ENCODE measurements around the gene KCNH2. TPM values are rescaled to one million over a fixed set of nuclear protein-coding genes. Genes with fewer than 3 reads are reported as not detected.

KCNH2 gene
- total and polyA plus RNA-seq, 4 donors: 0.23 to 2.4 (median 0.64) TPM

DNA sequence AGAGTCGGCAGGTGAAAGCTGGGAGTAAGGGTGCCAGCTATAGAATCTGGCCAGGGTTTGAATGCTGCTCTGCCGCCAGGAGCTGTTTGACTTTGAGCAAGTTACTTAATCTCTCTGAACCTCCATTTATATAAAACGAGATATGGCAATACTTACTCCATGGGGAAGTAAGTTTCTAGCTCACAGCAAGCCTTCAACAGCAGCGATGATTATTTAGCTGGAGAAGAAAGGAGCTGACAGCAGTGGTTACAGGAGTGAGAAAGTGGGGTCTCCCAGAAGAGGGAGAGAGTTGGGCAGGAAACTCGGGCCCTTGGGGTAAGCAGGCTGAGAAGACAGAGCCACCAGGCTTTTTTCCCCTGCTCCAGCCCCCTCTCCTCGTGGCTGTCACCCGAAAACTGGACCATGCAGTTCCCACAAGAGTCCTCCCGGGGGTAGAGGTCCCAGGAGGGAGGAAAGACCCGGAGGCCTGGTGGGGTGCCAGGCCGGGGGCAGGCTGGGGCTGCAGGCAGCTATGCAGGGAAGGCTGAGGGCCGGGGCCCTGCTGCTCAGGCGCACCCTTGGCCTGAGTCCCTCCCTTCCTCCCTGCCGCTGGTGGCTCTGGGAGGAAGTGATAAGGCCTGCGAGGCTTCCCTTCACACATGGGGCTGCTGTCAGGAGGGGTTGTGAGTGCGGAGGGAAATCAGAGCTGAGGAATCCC lies 16.2 kb upstream of the KCNH2 start:
- peaks cover 0 to 2% of the 10 kb centered on the region in 2 donors for H3K27me3 ChIP-seq (ENCODE audit: control insufficient read depth in 1 of 2, insufficient read depth in 2 of 2, low read length in 1 of 2)
- intact Hi-C loops (cut with DNase I): no loop called here
- H3K27ac ChIP-seq (ENCODE audit: low read depth in 1 of 2, low read length in 2 of 2): no peak overlapping the region
- H3K4me1 ChIP-seq (ENCODE audit: control insufficient read depth in 1 of 2, insufficient read depth in 2 of 2, low read length in 2 of 2): no peaks in the 10 kb centered on the region
- no peak for DNase-seq
- H3K4me3 ChIP-seq (ENCODE audit: low read length in 2 of 2): no peak overlapping the region
- peaks cover 6% of the 10 kb centered on the region for H3K9me3 ChIP-seq (ENCODE audit: control insufficient read depth, low read length)
- peak; percentile 45 for ATAC-seq (ENCODE audit: low FRiP score)
- 50 to 54% methylated on average over 15 of the region's 15 CpGs for WGBS, 2 donors
- no peaks in the 10 kb centered on the region for H3K36me3 ChIP-seq (ENCODE audit: control insufficient read depth in 1 of 2, insufficient read depth in 2 of 2, low read length in 1 of 2)

DNA sequence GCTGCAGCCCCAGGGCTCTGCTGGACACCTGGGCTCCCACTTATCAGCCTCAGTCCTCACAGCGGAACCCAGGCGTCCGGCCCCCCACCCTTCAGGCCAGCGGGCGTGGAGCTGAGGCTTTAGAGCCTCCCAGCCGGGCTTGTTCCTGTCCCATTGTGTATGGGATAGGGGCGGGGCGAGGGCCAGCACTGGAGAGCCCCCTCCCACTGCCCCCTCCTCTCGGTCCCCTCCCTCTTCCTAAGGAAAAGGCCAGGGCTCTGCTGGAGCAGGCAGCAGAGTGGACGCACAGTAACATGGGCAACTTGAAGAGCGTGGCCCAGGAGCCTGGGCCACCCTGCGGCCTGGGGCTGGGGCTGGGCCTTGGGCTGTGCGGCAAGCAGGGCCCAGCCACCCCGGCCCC lies 15.4 kb upstream of the KCNH2 start:
- no peaks in the 10 kb centered on the region for H3K36me3 ChIP-seq (ENCODE audit: control insufficient read depth in 1 of 2, insufficient read depth in 2 of 2, low read length in 1 of 2)
- no peak overlapping the region for H3K4me3 ChIP-seq (ENCODE audit: low read length in 2 of 2)
- H3K27ac ChIP-seq (ENCODE audit: low read depth in 1 of 2, low read length in 2 of 2): no peak overlapping the region
- intact Hi-C loops (cut with DNase I): no loop called here
- peak in 1 of 2 donors; percentile 79 for DNase-seq
- H3K27me3 ChIP-seq (ENCODE audit: control insufficient read depth in 1 of 2, insufficient read depth in 2 of 2, low read length in 1 of 2): peaks cover 0 to 2% of the 10 kb centered on the region in 2 donors
- peaks cover 7% of the 10 kb centered on the region for H3K9me3 ChIP-seq (ENCODE audit: control insufficient read depth, low read length)
- ATAC-seq (ENCODE audit: low FRiP score): peak; percentile 71
- 94% methylated on average over 14 of the region's 14 CpGs for WGBS, 2 donors
- H3K4me1 ChIP-seq (ENCODE audit: control insufficient read depth in 1 of 2, insufficient read depth in 2 of 2, low read length in 2 of 2): no peaks in the 10 kb centered on the region

DNA sequence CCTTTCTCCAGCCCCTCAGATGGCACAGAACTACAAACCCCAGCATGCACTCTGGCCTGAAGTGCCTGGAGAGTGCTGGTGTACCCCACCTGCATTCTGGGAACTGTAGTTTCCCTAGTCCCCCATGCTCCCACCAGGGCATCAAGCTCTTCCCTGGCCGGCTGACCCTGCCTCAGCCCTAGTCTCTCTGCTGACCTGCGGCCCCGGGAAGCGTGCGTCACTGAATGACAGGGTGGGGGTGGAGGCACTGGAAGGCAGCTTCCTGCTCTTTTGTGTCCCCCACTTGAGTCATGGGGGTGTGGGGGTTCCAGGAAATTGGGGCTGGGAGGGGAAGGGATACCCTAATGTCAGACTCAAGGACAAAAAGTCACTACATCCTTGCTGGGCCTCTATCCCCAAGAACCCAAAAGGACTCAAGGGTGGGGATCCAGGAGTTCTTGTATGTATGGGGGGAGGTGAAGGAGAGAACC lies 14.7 kb upstream of the KCNH2 start:
- Histone ChIP-seq H3K27ac (ENCODE audit: low read depth in 1 of 2, low read length in 2 of 2) (no peak overlapping the region), H3K4me3 (ENCODE audit: low read length in 2 of 2) (no peak overlapping the region), H3K27me3 (ENCODE audit: control insufficient read depth in 1 of 2, insufficient read depth in 2 of 2, low read length in 1 of 2) (peaks cover 0 to 6% of the 10 kb centered on the region in 2 donors), H3K9me3 (ENCODE audit: control insufficient read depth, low read length) (peaks cover 7% of the 10 kb centered on the region), H3K36me3 (ENCODE audit: control insufficient read depth in 1 of 2, insufficient read depth in 2 of 2, low read length in 1 of 2) (no peaks in the 10 kb centered on the region), H3K4me1 (ENCODE audit: control insufficient read depth in 1 of 2, insufficient read depth in 2 of 2, low read length in 2 of 2) (no peaks in the 10 kb centered on the region)
- ATAC-seq (ENCODE audit: low FRiP score) (peak; percentile 28), DNase-seq (peak in 1 of 2 donors; percentile 79)
- intact Hi-C loops (cut with DNase I): no loop called here
- 43 to 45% methylated on average over 5 of the region's 5 CpGs for WGBS, 2 donors

DNA sequence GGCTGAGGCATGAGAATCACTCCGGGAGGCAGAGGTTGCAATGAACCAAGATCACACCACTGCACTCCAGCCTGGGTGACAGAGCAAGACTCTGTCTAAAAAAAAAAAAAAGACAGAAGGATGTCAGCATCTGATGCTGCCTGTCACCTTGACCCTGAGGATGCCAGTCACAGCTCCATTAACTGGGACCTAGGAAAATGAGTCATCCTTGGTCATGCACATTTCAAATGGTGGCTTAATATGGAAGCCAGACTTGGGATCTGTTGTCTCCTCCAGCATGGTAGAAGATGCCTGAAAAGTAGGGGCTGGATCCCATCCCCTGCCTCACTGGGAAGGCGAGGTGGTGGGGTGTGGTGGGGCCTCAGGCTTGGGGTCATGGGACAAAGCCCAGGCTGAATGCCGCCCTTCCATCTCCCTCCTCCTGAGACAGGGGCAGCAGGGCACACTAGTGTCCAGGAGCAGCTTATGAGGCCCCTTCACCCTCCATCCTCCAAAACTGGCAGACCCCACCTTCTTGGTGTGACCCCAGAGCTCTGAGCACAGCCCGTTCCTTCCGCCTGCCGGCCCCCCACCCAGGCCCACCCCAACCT lies 14.0 kb upstream of the KCNH2 start:
- ATAC-seq (ENCODE audit: low FRiP score): no peak

DNA sequence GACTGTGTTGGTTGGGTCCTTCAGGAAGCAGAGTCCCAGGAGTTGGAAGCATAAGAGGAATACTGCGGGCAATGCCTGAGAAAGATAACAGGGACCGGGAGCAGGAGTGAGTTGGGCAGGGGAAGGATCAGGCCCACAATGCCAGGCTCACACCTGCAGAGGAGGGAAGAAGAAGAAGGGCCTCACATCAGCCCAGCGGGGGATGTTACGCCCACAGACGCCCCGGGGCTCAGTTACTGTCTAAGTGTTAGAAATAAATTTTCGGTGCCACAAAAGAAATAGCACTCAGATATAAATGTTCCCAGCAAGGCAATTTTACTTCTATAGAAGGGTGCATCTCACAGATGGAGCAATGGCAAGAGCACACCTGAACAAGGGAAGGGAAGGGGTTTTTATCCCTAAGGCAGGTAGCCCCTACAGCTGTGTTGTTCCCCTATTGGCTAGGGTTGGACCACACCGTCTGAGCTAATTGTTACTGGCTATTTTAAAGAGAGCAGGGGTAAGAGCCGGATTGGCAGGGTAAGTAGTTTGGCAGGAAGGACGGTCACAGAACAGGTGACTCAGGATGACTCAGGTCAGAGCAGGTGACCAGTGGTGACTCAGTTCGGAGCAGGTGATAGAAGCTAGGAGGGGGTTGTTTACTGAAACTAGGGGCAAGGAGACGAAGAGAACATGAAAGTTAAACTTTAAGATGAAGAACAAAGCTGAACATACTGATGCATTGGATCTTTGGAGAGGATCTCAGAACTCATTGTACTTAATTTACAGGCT lies 12.5 kb upstream of the KCNH2 start, which contains the start of gene NOS3:
TSS of gene NOS3 (plus strand) at position 602 of the 771 bp plus-strand sequence. CDS start 2,787 bp downstream, outside the sequence.
- Histone ChIP-seq H3K4me3 (ENCODE audit: low read length in 2 of 2) (no peak within 1 kb of the TSS), H3K36me3 (ENCODE audit: control insufficient read depth in 1 of 2, insufficient read depth in 2 of 2, low read length in 1 of 2) (no peaks in the 10 kb centered on the region), H3K27ac (ENCODE audit: low read depth in 1 of 2, low read length in 2 of 2) (no peak within 1 kb of the TSS), H3K9me3 (ENCODE audit: control insufficient read depth, low read length) (peaks cover 7% of the 10 kb centered on the region), H3K4me1 (ENCODE audit: control insufficient read depth in 1 of 2, insufficient read depth in 2 of 2, low read length in 2 of 2) (no peaks in the 10 kb centered on the region), H3K27me3 (ENCODE audit: control insufficient read depth in 1 of 2, insufficient read depth in 2 of 2, low read length in 1 of 2) (peaks cover 0 to 6% of the 10 kb centered on the region in 2 donors)
- ATAC-seq (ENCODE audit: low FRiP score): no peak
- WGBS, 2 donors: 93% methylated on average over 12 of the region's 12 CpGs
- intact Hi-C loops (cut with DNase I): no loop called here
- DNase-seq: no peak

More for the DNA sequence above, 14.0 kb upstream of the KCNH2 start:
- Histone ChIP-seq H3K36me3 (ENCODE audit: control insufficient read depth in 1 of 2, insufficient read depth in 2 of 2, low read length in 1 of 2) (no peaks in the 10 kb centered on the region), H3K27me3 (ENCODE audit: control insufficient read depth in 1 of 2, insufficient read depth in 2 of 2, low read length in 1 of 2) (peaks cover 0 to 6% of the 10 kb centered on the region in 2 donors), H3K9me3 (ENCODE audit: control insufficient read depth, low read length) (peaks cover 7% of the 10 kb centered on the region), H3K27ac (ENCODE audit: low read depth in 1 of 2, low read length in 2 of 2) (no peak overlapping the region), H3K4me3 (ENCODE audit: low read length in 2 of 2) (no peak overlapping the region), H3K4me1 (ENCODE audit: control insufficient read depth in 1 of 2, insufficient read depth in 2 of 2, low read length in 2 of 2) (no peaks in the 10 kb centered on the region)
- 64 to 67% methylated on average over 6 of the region's 6 CpGs for WGBS, 2 donors
- DNase-seq: no peak
- intact Hi-C loops (cut with DNase I): no loop called here

DNA sequence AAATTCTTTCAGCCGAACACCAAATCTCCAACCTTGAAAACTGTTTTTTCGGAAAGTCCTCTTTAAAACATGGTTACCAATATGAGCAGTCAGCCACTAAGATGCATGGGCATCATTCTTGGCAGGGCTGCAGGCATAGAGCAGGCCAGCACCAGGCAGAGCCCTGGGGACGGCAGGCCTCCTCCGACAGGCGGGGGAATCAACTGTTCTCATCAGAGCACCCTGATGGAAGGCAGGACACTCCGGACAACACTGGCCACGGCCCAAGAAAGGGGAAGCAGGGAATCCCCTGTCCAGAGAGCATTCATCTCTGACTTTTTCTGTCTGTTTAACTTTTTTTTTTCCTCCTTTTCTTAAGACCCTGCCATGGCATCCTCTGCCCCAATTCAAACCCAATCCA lies 11.3 kb upstream of the KCNH2 start:
- 47 to 60% methylated on average over 7 of the region's 7 CpGs for WGBS, 2 donors
- intact Hi-C loops (cut with DNase I): loop anchor here in 1 of 2 donors (5.0 kb wide), 1 partner anchor 92 kb away; no protein-coding TSS in a partner anchor
- no peak overlapping the region for H3K4me3 ChIP-seq (ENCODE audit: low read length in 2 of 2)

DNA sequence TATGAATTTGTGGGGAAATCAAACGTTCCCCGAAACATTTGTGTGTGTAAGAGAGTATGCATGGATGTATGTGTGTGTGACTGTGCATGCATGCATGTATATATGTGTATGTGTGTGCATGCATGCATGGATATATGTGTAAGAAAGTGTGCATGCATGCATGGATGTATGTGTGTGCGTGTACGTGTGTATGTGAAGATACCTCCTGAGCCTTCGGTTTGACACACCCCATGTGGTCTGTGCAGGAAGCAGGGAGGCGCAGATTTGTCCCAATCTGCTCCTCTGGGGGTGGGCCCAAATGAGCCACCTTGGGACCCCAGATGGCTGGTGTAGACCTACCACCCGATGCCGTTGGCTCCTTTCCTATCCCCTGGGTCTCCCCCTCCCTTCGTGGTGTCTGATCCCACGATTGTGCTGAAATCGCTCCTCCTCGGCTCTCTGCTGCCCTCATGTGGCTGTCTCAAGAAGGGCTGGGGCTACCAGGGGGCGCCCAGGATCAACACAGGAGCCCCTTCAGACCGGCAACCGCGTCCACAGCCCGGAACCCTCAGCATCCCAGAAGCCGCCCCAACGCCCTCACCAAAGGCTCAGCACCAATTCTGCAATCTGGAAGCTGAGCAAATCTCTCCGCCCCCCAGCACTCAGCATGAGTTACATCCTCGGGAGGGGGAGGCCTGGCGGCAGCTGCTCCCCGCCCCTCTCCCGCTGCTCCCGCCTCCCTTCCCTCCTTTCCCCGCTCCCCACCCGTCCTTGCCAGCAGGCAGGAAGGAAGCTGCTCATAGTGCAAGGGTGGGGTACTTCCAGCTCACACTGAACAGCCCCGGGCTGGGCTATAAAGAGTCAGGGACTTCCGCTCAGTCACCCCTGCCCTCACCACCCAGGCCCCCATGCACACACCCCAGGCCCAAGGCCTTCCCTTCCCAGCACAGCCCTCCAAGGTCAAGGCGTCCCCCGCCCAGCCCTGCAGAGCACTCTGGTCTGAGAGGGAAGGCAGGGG lies 10.4 kb upstream of the KCNH2 start:
- H3K27ac ChIP-seq (ENCODE audit: low read depth in 1 of 2, low read length in 2 of 2): no peak overlapping the region
- no peak overlapping the region for H3K4me3 ChIP-seq (ENCODE audit: low read length in 2 of 2)
- DNase-seq: peak; percentile 63 to 82
- peaks cover 0 to 6% of the 10 kb centered on the region in 2 donors for H3K27me3 ChIP-seq (ENCODE audit: control insufficient read depth in 1 of 2, insufficient read depth in 2 of 2, low read length in 1 of 2)
- 19% methylated on average over 28 to 31 of the region's 31 CpGs for WGBS, 2 donors
- intact Hi-C loops (cut with DNase I): loop anchor here (1.0 to 5.0 kb wide), 2 partner anchors 90 to 91 kb away; no protein-coding TSS in a partner anchor
- peak; percentile 70 for ATAC-seq (ENCODE audit: low FRiP score)
- no peaks in the 10 kb centered on the region for H3K4me1 ChIP-seq (ENCODE audit: control insufficient read depth in 1 of 2, insufficient read depth in 2 of 2, low read length in 2 of 2)
- H3K36me3 ChIP-seq (ENCODE audit: control insufficient read depth in 1 of 2, insufficient read depth in 2 of 2, low read length in 1 of 2): no peaks in the 10 kb centered on the region
- peaks cover 7% of the 10 kb centered on the region for H3K9me3 ChIP-seq (ENCODE audit: control insufficient read depth, low read length)

More for the DNA sequence above, 11.3 kb upstream of the KCNH2 start:
- no peaks in the 10 kb centered on the region for H3K36me3 ChIP-seq (ENCODE audit: control insufficient read depth in 1 of 2, insufficient read depth in 2 of 2, low read length in 1 of 2)
- no peak overlapping the region for H3K27ac ChIP-seq (ENCODE audit: low read depth in 1 of 2, low read length in 2 of 2)
- ATAC-seq (ENCODE audit: low FRiP score) (no peak), DNase-seq (no peak)
- H3K4me1 ChIP-seq (ENCODE audit: control insufficient read depth in 1 of 2, insufficient read depth in 2 of 2, low read length in 2 of 2): no peaks in the 10 kb centered on the region
- peaks cover 7% of the 10 kb centered on the region for H3K9me3 ChIP-seq (ENCODE audit: control insufficient read depth, low read length)
- H3K27me3 ChIP-seq (ENCODE audit: control insufficient read depth in 1 of 2, insufficient read depth in 2 of 2, low read length in 1 of 2): peaks cover 0 to 6% of the 10 kb centered on the region in 2 donors
